Measurements from ENCODE around the gene FRAS1. TPM values are rescaled to one million over a fixed set of nuclear protein-coding genes. Genes with fewer than 3 reads are reported as not detected.

FRAS1 gene
- total and polyA plus RNA-seq, 2 of the 8 experiments (the other 6 are each of a cell fraction or from before 2014, with no cell fraction given), result 38.5 to 109 TPM

DNA sequence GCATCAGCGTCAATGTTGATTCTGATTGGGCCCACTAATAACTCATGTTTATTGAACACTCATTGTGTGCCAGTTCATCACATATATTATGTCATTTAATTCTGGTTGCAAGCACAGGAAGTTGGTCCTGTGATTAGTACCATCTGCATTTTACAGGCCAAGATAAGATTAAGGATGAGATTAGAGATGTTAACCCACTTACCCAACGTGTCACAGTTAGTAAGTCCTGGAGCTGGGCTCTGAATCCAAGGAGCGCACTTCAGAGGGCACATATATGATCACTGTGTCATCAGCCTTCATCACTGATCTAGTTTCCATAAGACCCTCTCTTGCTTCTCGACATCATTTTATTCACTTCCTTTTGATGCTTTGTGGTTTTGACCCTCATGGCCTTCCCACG, 289.1 kb downstream of the FRAS1 start (continued):
- TF ChIP-seq CHD7 (IDR thresholded peaks at IDR 0.05; ENCODE audit: insufficient replicate concordance, low read length), result no peak
- no peak for TF ChIP-seq JUND (IDR thresholded peaks at IDR 0.05; ENCODE audit: low read length)
- TF ChIP-seq FOSL1 (IDR thresholded peaks at IDR 0.05; ENCODE audit: insufficient read depth, low read depth, low read length), result no peak
- no peak for TF ChIP-seq CEBPB (IDR thresholded peaks at IDR 0.05; ENCODE audit: low read depth, low read length)
- no peak for TF ChIP-seq SP1 (IDR thresholded peaks at IDR 0.05; ENCODE audit: low read depth, low read length)
- no peak for TF ChIP-seq CREB1 (IDR thresholded peaks at IDR 0.05)
- TF ChIP-seq USF2 (IDR thresholded peaks at IDR 0.05; ENCODE audit: low read length), result no peak

Data from H1 (cell line).